ENCODE results near the gene KCTD4.

- TF ChIP-seq CTCF (IDR thresholded peaks at IDR 0.05; ENCODE audit: poor library complexity) (no peak), EZH2 (IDR thresholded peaks at IDR 0.05; ENCODE audit: borderline replicate concordance) (no peak), EZH2phosphoT487 (IDR thresholded peaks at IDR 0.05; ENCODE audit: low read depth, severe bottlenecking, unreplicated experiment) (no peak)
These were observed 8.4 kb upstream of the KCTD4 start for GRCh38 chr13:45209229-45209628.

All from hepatocyte (in vitro differentiated cells).